HG02571 (cell line): ENCODE measurements around the gene GPAT3.
A peak's percentile ranks its signal among the peaks of the same experiment; 100 is the strongest.

Experiments
- ATAC-seq: cut with Tn5 transposase; IDR thresholded peaks from one replicate; pipeline ENCODE4 v1.9.1; 2021; ENCODE audit warnings: mild to moderate bottlenecking, moderate library complexity; ENCODE audit not compliant: unreplicated experiment

Gene GPAT3

DNA sequence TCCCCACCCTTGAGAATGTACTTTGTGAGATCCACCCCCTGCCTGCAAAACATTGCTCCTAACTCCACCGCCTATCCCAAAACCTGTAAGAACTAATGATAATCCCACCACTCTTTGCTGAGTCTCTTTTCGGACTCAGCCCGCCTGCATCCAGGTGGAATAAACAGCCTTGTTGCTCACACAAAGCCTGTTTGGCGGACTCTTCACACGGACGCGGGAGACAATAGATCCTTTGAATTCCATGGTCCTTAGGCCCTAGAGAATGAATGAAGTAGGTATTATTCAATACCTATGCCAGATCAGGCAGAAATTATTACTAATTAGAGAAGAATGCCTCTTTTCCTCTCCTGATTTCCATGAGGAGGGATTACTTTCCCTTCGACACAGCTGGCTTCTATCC is 101.0 kb downstream of the GPAT3 start:
- ATAC-seq, result no peak

DNA sequence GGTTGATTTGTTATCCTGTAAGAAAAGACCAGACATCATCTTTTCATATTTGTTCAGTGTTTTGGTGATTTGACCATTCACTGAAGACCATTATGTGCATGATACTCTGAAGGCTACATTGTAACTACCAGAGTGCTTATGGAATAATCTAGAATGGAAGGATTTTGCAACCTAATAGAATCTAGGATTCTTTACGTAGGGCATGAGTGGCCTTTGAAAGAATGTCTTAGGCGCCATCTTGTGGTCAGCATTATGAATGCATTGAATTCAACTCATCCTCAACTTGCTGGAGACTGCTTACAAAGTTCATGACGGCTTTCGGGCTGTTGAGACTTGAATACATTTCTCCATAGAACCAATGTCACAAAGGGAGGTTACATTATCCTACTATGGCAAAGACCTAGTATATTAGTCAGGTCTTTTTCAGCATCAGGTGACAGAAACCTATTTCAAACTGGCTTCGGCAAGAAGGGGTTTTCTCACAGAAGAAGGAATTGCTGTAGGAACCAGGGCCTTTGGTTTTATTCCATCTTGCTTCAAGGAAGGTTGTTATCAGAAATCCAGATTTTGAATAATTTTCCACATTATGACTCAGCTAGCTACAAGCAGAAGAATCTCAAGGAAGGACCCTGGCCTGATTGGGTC is 104.1 kb downstream of the GPAT3 start:
- ATAC-seq, result peak; percentile 69

DNA sequence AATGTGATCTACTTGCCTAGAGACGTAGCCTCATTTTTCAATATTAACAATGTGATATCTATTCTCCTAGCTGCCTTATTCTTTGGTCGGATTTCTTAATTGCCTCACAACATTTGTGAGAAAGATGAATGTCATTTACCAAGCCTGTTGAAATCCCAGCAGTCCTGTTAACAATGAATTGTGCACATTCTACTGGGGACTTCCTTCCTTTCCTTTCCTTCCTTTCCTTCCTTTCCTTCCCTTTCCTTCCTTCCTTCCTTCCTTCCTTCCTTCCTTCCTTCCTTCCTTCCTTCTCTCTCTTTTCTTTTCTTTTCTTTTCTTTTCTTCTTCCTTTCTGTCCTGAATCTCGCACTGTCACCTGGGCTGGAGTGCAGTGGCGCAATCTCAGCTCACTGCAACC is 107.1 kb downstream of the GPAT3 start:
- ATAC-seq, result no peak

DNA sequence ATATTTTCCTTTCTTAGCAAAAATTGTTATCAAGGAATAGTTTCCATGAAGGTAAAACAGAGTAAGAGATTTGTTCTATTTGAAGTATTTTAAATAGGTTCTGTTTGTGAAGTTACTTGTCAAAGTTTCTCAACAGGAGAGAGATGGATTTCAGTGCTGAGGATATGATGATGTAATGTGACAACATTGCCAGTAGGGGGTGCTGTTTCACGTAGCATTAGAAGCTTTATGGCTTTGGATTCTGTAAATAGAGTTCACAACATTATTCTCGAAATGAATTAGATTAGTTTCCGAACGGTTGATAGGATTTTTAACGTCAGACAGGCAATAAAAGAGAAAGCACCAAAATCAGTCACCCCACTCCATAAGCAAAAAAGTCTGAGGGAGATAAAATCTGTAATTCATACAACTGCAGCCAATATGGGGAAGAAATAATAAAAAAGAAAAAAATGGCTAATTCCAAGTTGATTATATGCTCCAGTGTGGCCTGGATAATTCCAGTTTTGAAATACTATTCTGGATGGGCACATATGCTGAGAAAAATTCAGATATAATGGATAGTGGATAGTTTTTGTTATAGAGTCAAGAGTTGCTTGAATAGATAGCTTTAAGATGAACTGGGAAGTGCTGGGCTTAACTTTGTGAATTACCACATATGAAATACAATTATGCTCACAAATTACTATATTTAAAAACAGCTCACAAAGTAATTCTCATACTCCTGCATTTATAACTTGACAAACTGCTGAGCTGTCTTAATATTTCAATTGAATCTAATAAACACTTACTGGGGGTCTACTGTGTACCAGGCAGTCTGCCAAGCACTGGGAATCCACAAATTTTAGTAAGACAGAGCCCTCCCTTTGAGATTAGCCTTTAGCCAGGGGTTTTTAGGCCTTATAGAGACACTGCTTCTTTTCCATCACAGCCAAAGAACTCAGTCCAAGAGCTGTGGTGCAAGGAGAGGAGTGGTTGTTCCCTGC is 109.1 kb downstream of the GPAT3 start:
- ATAC-seq, result no peak

DNA sequence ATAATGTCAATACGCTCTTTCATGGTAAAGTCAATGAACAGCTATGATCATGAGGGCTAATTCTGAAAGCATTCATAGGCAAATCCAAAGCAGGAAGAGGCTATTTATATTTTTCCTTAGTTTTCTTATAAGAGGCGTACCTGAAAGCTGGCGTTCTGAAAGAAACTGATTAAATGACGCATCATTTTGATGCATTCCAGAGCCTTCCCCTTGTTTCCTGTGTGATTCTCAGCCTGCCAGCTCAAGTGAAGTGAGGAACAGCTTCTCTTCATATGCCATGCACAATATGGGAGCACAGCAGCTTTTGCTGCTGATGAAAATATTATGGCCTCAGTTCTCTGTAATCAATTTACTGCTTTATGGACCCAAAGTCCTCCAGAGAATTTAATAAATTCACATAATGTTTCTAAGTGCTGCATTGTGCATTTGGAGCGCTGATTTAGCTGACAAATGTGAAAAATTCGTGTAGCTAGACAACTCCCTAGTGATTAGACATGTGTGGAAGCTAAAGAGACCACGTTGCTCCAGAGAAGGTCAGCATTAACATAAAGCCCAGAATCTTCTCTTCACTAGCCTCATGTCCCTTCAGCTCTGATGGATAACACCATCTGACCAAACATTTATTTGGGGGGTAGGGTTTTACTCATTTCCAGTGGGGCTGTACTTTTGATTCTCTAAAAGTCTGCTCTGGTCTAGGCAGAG is 110.8 kb downstream of the GPAT3 start:
- ATAC-seq, result no peak

DNA sequence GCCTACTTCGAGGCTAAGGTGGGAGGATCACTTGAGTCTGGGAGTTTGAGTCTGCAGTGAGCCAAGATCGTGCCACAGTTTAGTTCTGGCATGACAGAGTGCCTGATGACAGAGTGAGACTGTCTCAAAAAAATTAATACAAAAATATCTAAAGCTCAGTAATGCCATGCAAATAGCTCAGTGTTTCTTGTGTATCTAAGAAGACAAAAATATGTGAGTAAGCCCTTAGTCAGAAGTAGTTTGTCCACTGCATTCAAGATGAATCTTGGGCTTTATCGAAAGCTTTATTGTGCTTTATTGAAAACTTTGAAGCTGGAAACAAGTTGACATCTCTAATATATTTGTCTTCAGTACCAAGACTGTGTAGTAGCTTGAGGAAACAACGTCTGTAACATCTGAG is 115.9 kb downstream of the GPAT3 start:
- no peak for ATAC-seq
